ENCODE results near the gene KRTAP20-2.

The KRTAP20-2 gene

GRCh38 chr21:30676737-30677136 lies 41.7 kb downstream of the KRTAP20-2 start:
- no peak for DNase-seq

GRCh38 chr21:30680586-30680985 lies 45.6 kb downstream of the KRTAP20-2 start:
- DNase-seq = no peak

DNA sequence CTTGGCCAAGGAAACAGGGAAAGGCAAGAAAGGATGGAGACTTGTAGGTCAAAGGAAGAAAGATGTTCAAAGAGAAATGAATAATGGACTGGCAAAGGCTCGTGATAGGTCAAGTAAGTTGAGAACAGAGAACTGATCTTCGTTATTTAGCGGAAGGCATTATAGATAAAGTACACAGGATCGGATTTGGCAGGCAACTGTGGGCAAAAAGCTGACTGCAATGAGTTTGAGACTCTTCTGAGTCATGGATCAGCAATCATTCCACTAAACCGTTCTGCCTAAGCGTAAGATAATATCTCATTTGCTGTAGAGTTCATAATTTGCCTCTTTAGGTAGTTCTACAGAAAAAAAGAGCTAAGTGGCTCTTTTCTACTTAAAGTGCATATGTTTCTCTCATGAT lies 49.5 kb downstream of the KRTAP20-2 start:
- no peak for DNase-seq

Measured in islet precursor cell (in vitro differentiated cells).